Prostate gland (tissue), 2 donors: ENCODE measurements around the gene GNB1. TPM values are rescaled to one million over a fixed set of nuclear protein-coding genes. Genes with fewer than 3 reads are reported as not detected.

Source experiments
- DNase-seq: peaks from one replicate; pipeline ENCODE4 v3.0.0-alpha.2; 2019; ENCODE audit warnings: low spot score
- H3K27ac ChIP-seq, 2 donors: fragments of 200-600 bp; sonication (generic); 2 replicates each; pipeline ENCODE4 v1.5.1; 2017 to 2019
- H3K27me3 ChIP-seq: fragments of 200-600 bp; sonication (generic); replicated peaks from 2 replicates; pipeline ENCODE4 v1.5.1; 2019; ENCODE audit not compliant: insufficient read depth
- H3K36me3 ChIP-seq, 2 donors: fragments of 200-600 bp; sonication (generic); 1 replicate in 1 of 2; 2 replicates in 1 of 2; pipeline versions ENCODE4 v1.5.1 to v1.8.1; 2017 to 2019
- H3K4me1 ChIP-seq: fragments of 200-600 bp; sonication (generic); replicated peaks from 2 replicates; pipeline ENCODE4 v1.5.1; 2019
- H3K4me3 ChIP-seq, 2 donors: fragments of 200-600 bp; sonication (generic); 2 replicates each; pipeline ENCODE4 v1.5.1; 2017 to 2019
- H3K9me3 ChIP-seq: fragments of 200-600 bp; sonication (generic); 2 replicates; pipeline ENCODE4 v1.5.1; 2017
- CTCF ChIP-seq, 4 experiments: fragments of 200-600 bp in 2 of 4; fragments of 450-650 bp in 2 of 4; sonication (generic) in 2 of 4; IDR thresholded peaks; 1 replicate in 3 of 4; 2 replicates in 1 of 4; pipeline ENCODE4 v1.5.1; 2016 to 2019; ENCODE audit warnings: antibody characterized with exemption in 4 of 4, mild to moderate bottlenecking in 2 of 4, moderate library complexity in 2 of 4
- POLR2A ChIP-seq: fragments of 450-650 bp; IDR thresholded peaks from one replicate; pipeline ENCODE4 v1.6.1; 2016; ENCODE audit warnings: antibody characterized with exemption, mild to moderate bottlenecking
- POLR2AphosphoS5 ChIP-seq: sonication (generic); formaldehyde crosslinking; IDR thresholded peaks from one replicate; pipeline ENCODE4 v1.6.1; 2017; ENCODE audit warnings: antibody characterized with exemption
- WGBS: methylation state at CpG from one replicate; pipeline ENCODE4 v1.1.5; 2018; 5-methylcytosine and 5-hydroxymethylcytosine counted together
- intact Hi-C: fragments of 100-400 bp; cut with DNase I; formaldehyde crosslinking; loops from one replicate; pipeline ENCODE4 v1.14.2; 2022
- total RNA-seq, 2 donors: library from RNA; depleted of rRNA; stranded (reverse); fragments of >200 nt; gene quantifications; one replicate each; pipeline ENCODE4 v1.1.0, GENCODE V29; 2016

Gene GNB1
- total RNA-seq, 2 donors from 2014 or later: 163 to 233 TPM

GRCh38 chr1:1920608-1921458, 29.9 kb upstream of the GNB1 start:
- no peak for DNase-seq
- TF ChIP-seq POLR2AphosphoS5 (no peak), CTCF (IDR thresholded peaks at IDR 0.05) (no peak)
- intact Hi-C loops: no loop called here
- Histone ChIP-seq H3K4me1 (no peaks in the 10 kb centered on the region), H3K36me3 (no peaks in the 10 kb centered on the region), H3K27ac (no peak overlapping the region), H3K9me3 (no peaks in the 10 kb centered on the region), H3K27me3 (no peaks in the 10 kb centered on the region), H3K4me3 (no peak overlapping the region)
- 89% methylated on average over 27 of the region's 27 CpGs for WGBS

- DNase-seq: no peak
- no peaks in the 10 kb centered on the region for H3K9me3 ChIP-seq
- no peak overlapping the region for H3K4me3 ChIP-seq
- no peaks in the 10 kb centered on the region for H3K36me3 ChIP-seq
- H3K4me1 ChIP-seq: no peaks in the 10 kb centered on the region
- 93% methylated on average over 6 of the region's 6 CpGs for WGBS
- peak overlapping the region; percentile 41 to 72 for H3K27ac ChIP-seq
- TF ChIP-seq POLR2AphosphoS5: no peak
- no peaks in the 10 kb centered on the region for H3K27me3 ChIP-seq
- intact Hi-C loops: no loop called here
These were observed 29.2 kb upstream of the GNB1 start for GRCh38 chr1:1920057-1920607.

- peak overlapping the region; percentile 39 to 46 for H3K4me3 ChIP-seq
- TF ChIP-seq POLR2AphosphoS5: peak; percentile 86
- TF ChIP-seq CTCF (IDR thresholded peaks at IDR 0.05): peak in 1 of 4 experiments; percentile 2
- no peak for TF ChIP-seq POLR2A
- 8% methylated on average over 54 of the region's 62 CpGs for WGBS
These were observed 28.6 kb upstream of the GNB1 start for GRCh38 chr1:1919304-1920056.

GRCh38 chr1:1918901-1919303, 28.0 kb upstream of the GNB1 start, which contains the start of gene TMEM52:
Gene TMEM52, minus strand, starts transcription at chr1:1919279. Its CDS starts 14 bp downstream, at chr1:1919265.
- TF ChIP-seq CTCF (IDR thresholded peaks at IDR 0.05) (peak in 1 of 4 experiments; percentile 38), POLR2A (peak; percentile 59), POLR2AphosphoS5 (no peak)
- Histone ChIP-seq H3K9me3 (no peaks in the 10 kb centered on the region), H3K4me3 (peak within 1 kb of the TSS; percentile 39 to 46), H3K27ac (peak within 1 kb of the TSS; percentile 41 to 72), H3K4me1 (no peaks in the 10 kb centered on the region), H3K27me3 (no peaks in the 10 kb centered on the region), H3K36me3 (no peaks in the 10 kb centered on the region)
- WGBS: under 1% methylated on average over 24 of the region's 44 CpGs
- DNase-seq: no peak
- intact Hi-C loops: no loop called here

More at GRCh38 chr1:1919304-1920056, 28.6 kb upstream of the GNB1 start:
- peak overlapping the region; percentile 41 to 72 for H3K27ac ChIP-seq
- intact Hi-C loops: no loop called here
- no peaks in the 10 kb centered on the region for H3K9me3 ChIP-seq
- no peaks in the 10 kb centered on the region for H3K36me3 ChIP-seq
- no peaks in the 10 kb centered on the region for H3K4me1 ChIP-seq
- peak; percentile 99 for DNase-seq
- H3K27me3 ChIP-seq: no peaks in the 10 kb centered on the region
